Fibroblast of skin of right quadriceps (primary cell): ENCODE data around the gene ANKRD28.
A peak's percentile ranks its signal among the peaks of the same experiment; 100 is the strongest.

Experiments
- DNase-seq: peaks from one replicate; pipeline ENCODE4 v3.0.0-alpha.2; 2013

Gene ANKRD28

DNA sequence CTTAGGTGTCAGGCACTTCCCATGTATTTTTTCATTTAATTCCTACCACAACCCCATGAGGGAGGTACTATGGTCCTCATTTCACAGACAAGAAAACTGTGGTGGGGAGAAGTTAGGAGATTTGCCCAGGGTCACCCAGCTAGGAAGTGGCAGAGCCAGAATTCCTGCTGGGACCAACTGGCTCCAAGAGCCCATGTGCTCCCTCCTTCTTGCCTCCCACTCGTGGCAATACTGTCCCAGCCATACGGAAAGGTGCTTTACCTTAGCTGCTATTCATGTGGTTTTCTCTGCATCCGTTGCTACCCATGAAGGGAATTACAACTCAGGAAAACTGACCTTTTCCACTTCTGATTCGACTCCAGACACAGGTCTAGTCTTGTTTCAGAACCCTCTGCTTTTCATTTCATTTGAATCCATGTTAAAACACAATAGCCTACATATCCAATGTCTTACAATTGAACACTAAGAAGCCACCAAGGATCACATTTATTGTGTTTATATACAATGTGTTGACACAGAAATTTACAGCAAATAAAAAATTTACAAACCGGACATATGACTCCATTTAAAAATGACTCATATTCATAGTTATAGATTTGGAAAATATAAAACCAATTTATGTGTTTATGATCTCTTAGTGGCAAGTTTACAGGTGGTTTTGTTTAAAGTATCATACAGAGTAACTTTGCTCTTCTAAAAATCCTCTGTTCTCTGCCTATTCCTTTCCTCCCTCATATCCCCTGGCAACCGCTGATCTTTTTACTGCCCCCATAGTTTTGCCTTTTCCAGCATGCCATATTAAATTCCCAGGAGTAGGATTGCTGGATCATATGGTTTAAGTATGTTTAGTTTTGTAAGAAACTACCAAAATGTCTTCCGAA is 137.5 kb downstream of the ANKRD28 start:
- DNase-seq = peak; percentile 50

DNA sequence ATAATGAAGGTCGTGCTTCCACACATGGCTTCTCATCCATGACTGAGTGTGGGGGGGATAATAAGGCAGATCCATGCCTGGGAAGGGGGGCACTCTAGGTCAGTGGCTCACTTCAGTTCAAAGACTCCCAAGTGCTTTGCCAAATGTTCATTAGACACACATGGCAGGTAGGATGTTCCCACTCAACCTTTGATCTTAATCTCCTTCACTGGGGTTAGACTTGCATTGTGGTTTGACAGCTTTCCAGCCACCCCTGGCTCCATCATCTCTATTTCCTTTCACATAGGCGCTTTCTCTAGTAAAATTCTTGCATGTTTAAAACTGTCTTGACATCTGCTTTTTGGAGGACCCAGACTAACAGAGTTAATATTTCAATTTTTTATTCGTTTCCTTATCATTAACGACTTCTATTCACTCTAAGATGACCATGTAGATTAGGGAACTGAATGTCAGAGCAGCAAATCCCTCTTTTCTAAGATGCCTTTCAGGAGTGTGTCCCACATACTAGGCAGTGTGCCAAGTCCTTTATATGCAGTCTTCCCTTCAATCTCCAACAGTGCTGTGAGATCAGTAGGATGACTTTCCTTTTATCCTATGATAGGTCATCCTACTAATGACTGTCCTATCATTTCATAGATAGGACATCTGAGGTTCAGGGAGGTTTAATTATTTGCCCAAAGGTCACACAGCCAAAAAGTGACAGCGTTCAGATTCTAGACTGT is 138.4 kb downstream of the ANKRD28 start:
- DNase-seq = peak; percentile 48

DNA sequence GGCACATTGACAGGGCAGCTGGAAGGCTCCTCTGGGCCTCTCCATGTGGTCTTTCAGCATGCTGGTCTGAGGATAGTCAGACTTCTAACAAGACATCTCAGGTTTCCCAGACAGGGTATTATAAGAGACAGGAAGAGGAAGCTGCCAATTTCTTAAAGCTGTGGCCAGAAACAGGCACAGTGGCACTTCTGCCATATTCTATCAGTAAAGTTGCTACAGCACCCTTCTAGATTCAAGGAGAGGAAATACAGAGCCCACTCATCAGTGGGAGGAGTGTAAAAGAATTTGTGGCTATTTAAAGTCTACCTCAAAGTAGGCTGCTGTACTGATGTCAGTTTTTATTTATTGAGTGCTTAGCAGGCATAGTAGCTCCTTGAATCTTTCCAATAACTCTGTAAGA is 140.8 kb downstream of the ANKRD28 start:
- no peak for DNase-seq

DNA sequence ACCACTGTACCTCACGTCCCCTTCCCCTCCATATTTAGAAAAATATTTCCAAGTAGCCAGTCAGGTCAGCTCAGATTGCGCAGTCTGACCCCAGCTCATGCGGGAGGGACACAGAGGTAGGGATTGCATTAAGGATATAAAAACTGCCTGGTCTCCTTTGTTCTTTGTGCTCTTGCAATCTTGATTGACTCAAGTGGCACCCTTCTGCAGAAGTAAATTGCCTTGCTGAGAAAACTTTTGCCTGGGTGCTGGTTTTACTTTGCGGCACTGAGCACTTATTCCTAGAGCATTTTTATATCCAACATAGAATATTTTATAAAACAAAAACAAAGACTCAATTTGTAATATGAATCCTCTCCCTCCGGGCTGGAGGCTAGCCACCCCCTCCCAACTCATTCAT is 141.4 kb downstream of the ANKRD28 start:
- no peak for DNase-seq

DNA sequence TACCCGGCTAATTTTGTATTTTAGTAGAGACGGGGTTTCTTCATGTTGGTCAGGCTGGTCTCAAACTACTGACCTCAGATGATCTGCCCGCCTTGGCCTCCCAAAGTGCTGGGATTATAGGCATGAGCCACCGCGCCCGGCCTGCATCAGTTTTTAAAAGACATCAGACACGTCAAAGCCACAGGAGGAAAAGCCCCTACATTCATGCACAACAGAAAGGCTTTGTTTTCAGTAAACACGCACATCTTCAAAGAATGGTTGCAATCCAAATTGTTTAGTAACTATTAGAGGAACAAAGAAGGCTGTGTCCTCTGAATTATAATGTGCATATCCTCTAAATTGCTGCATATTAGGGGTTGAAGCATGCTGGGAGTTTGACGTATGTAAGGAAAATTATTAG is 142.9 kb downstream of the ANKRD28 start:
- no peak for DNase-seq

DNA sequence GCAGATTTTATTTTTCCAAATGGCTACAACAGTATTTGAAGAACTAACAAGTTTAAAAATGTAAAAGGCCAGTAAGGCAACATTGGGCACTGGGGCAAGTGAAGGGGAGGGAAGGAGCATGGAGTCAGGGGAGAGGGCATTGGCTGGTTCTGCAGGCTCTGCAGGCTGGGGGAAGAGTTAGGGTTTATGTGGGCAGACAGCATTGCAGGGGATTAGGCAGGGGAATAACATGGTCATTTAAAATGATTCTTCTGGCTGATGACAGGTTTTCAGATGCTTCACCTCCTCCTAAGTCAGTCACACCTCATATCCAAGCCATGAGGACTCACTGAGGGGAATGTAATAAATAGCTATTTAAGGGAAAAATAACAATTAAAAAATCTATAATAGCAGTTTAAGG is 143.7 kb downstream of the ANKRD28 start:
- DNase-seq = peak; percentile 14

GRCh38 chr3:15653321-15653720 is 144.5 kb downstream of the ANKRD28 start:
- DNase-seq = peak; percentile 42

DNA sequence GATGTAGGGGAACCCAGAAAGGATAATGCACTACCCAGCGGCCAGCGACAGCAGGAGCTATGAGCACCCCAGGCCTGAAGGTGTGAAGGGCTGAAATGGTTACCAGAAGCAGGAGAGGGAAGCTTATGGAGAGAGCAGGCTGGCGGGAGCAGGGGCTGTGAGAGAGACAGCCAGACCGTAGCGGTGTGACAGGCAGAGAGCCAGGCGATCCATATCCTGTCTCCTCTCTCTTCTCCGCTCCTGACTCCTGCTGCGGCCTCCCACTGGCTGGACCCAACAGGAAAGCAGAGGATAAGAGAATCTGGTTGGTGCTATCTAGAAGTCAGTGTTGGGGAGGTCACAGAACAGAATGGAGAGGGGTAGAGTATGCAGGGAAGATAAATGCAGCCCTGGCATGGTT is 146.4 kb downstream of the ANKRD28 start:
- DNase-seq = no peak

GRCh38 chr3:15649858-15650257 is 147.9 kb downstream of the ANKRD28 start:
- no peak for DNase-seq

- no peak for DNase-seq
Measured at GRCh38 chr3:15649341-15649740, 148.4 kb downstream of the ANKRD28 start.

DNA sequence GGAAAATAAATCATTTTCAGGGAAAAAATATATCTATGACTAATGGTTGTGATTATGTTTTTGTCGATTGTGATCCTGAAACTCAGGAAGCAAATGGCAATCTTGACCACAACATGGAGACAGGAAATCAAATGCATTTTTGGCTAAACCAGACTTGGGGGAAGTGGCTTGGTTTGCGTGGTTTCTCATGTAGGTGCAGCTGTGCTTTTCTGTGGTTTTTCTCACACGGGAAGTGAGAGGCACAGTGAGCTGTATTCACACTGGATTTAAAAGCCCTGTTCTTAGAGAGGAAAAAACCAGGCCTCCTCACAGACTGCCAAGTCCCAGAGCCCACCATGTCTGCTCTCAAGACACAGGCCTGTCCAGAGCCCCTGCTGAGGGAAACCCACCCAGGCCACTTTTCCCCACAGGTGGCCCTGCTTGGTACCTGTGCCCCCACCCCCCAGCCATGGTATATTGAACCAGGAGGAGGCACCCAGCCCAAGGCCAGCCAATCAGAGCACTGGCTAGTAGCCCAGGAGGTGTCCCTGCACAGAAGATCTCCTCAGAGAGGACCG is 150.1 kb downstream of the ANKRD28 start:
- DNase-seq = peak; percentile 98

GRCh38 chr3:15646851-15647511 is 150.8 kb downstream of the ANKRD28 start:
- peak; percentile 99 for DNase-seq

- DNase-seq = peak; percentile 98
Measured at GRCh38 chr3:15645740-15646501, 151.9 kb downstream of the ANKRD28 start.

DNA sequence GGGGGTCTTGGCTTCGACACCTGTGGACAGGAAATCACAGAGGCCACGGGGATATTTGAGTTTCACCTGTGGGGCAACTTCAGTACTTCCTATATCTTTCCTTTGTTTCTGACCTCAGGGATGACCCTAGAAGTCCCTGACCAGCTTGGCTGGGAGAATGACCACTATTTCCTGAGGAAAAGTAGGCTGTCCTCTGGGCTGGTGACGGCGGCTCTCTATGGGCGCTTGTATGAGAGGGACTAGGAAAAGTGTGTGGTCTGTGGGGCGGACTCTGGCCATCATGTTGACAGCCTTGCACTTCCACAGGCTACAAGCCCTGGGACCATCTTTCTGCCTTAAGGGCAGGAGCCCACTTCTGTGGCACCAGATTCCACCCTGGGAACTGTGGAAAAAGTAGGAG is 152.5 kb downstream of the ANKRD28 start:
- no peak for DNase-seq

- DNase-seq = peak; percentile 56
Measured at GRCh38 chr3:15638891-15639262, 158.9 kb downstream of the ANKRD28 start.

DNA sequence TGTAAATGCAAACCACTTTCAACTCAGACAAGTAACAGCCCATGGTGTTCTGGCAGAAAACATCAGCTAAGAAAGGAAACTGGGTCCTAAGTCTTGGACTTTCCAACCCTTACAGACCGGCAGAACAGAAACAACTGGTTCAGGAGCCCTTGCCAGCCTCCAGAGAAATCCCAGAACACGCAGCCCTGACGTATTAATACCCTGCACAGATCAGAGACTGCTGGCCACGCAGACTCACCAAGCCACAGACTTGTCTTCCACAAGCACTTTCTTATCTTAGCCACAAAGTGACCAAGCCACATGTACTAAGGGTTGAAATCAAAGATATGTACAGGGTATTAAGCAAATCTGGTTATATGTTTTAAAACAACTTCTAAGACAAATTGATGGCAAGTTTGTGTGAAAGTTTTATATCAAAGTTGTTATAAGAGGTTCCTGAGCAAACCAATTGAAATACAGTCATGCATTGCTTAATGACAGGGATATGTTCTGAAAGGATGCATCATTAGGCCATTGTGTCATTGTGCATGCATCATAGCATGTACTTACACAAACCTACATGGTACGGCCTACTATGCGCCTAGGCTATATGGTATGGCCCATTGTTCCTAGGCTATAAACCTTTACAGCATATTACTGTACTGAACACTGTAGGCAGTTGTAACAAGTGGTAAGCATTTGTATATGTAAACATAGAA is 159.4 kb downstream of the ANKRD28 start:
- peak; percentile 25 for DNase-seq

- peak; percentile 21 for DNase-seq
Measured at GRCh38 chr3:15637131-15637951, 160.4 kb downstream of the ANKRD28 start.

DNA sequence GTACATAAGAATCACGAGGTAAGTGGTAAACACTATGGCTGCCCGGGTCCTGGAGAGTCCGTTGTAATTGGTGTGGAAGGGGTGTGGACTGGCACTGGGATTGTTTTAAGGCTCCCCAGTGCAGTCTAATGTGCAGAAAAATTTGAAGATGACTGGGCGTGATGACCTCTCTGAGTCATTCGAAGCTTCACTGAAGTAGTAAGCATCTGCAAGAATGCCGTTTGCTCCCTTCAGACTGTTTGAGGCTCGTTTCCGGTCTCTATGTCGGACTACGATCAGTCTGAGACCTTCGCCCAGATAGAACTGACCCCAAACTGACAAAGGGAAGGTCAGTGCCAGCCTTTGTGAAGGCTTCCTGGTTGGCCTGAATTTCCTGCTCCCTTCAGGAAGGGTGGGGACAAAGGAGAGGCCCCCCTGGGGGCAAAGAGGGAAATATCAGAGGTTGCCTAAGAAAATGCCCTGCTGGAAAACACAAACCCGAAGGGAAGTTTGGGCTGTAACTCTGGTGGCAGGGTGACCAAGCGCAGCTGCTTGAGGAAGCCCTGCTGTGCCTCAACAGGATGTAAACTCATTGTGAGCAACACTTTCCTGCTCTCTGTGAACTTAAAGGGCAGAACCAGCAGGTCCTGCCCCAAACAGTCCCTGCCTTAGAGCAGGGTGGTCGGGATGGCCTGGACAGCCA is 161.6 kb downstream of the ANKRD28 start:
- DNase-seq = peak; percentile 92

DNA sequence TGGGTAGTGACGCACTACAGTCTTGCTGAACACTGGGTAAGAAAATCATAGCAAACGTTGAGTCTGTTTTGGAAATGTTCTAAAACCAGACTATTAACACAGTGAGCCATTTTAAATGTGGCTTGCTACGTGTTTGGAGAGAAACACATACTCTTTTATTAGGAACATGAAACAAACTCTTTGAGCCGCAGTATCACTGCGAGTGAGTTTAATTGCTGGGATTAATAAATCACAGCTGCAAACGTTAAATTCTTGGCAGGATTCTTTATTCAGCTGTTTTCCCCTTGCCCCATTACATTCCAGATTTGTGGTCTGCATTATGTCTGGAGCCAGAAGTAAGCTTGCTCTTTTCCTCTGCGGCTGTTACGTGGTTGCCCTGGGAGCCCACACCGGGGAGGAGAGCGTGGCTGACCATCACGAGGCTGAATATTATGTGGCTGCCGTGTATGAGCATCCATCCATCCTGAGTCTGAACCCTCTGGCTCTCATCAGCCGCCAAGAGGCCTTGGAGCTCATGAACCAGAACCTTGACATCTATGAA is 162.6 kb downstream of the ANKRD28 start:
- peak; percentile 94 for DNase-seq

- no peak for DNase-seq
Measured at GRCh38 chr3:15634671-15635070, 163.1 kb downstream of the ANKRD28 start.
